Adipocyte (in vitro differentiated cells): Measurements from ENCODE around the gene SUSD4.

ENCODE experiments used
- DNase-seq: peaks from one replicate; pipeline ENCODE4 v3.0.0-alpha.2; 2015; ENCODE audit warnings: low read depth
- H3K27me3 ChIP-seq: replicated peaks from 2 replicates; pipeline ENCODE4 v1.7.0; 2013; ENCODE audit warnings: mild to moderate bottlenecking, low read length, moderate library complexity; ENCODE audit not compliant: control insufficient read depth, insufficient read depth
- H3K36me3 ChIP-seq: 2 replicates; pipeline ENCODE4 v1.7.0; 2013; ENCODE audit warnings: low read length, mild to moderate bottlenecking, moderate library complexity; ENCODE audit not compliant: control insufficient read depth, insufficient read depth, severe bottlenecking
- H3K4me1 ChIP-seq: 2 replicates; pipeline ENCODE4 v1.7.0; 2013; ENCODE audit warnings: mild to moderate bottlenecking, low read length, moderate library complexity; ENCODE audit not compliant: control insufficient read depth, insufficient read depth
- H3K4me3 ChIP-seq: 2 replicates; pipeline ENCODE4 v1.7.0; 2013; ENCODE audit warnings: mild to moderate bottlenecking, low read length, moderate library complexity
- H3K9ac ChIP-seq: 2 replicates; pipeline ENCODE4 v1.7.0; 2013; ENCODE audit warnings: mild to moderate bottlenecking, low read length, moderate library complexity
- H3K9me3 ChIP-seq: 2 replicates; pipeline ENCODE4 v1.7.0; 2013; ENCODE audit warnings: mild to moderate bottlenecking, low read length, moderate library complexity; ENCODE audit not compliant: control insufficient read depth

Gene SUSD4

GRCh38 chr1:223394242-223394641 lies 30.3 kb upstream of the SUSD4 start:
- H3K4me1 ChIP-seq = no peaks in the 10 kb centered on the region
- no peak overlapping the region for H3K9ac ChIP-seq
- no peak overlapping the region for H3K4me3 ChIP-seq
- DNase-seq = no peak
- H3K36me3 ChIP-seq = no peaks in the 10 kb centered on the region
- peaks cover 8% of the 10 kb centered on the region for H3K9me3 ChIP-seq
- H3K27me3 ChIP-seq = peaks cover 42% of the 10 kb centered on the region

- Histone ChIP-seq H3K9me3 (peaks cover 8% of the 10 kb centered on the region), H3K36me3 (no peaks in the 10 kb centered on the region), H3K4me1 (no peaks in the 10 kb centered on the region), H3K9ac (no peak within 1 kb of the TSS), H3K4me3 (peak within 1 kb of the TSS; percentile 52), H3K27me3 (peaks cover 49% of the 10 kb centered on the region)
- DNase-seq = peak; percentile 16
Observed at GRCh38 chr1:223393275-223394214, 29.6 kb upstream of the SUSD4 start, which contains the start of gene CCDC185. CCDC185 (plus strand) TSS chr1:223393415; CDS start chr1:223393476, 61 bp downstream.

GRCh38 chr1:223390618-223391017 lies 26.6 kb upstream of the SUSD4 start:
- Histone ChIP-seq H3K4me3 (no peak overlapping the region), H3K36me3 (no peaks in the 10 kb centered on the region), H3K9me3 (peaks cover 8% of the 10 kb centered on the region), H3K4me1 (no peaks in the 10 kb centered on the region), H3K9ac (no peak overlapping the region), H3K27me3 (peaks cover 50% of the 10 kb centered on the region)
- DNase-seq = no peak

GRCh38 chr1:223386013-223386412 lies 22.0 kb upstream of the SUSD4 start:
- Histone ChIP-seq H3K4me3 (no peak overlapping the region), H3K36me3 (no peaks in the 10 kb centered on the region), H3K9me3 (no peaks in the 10 kb centered on the region), H3K9ac (no peak overlapping the region), H3K27me3 (peaks cover 46% of the 10 kb centered on the region), H3K4me1 (no peaks in the 10 kb centered on the region)
- no peak for DNase-seq

GRCh38 chr1:223378754-223379153 lies 14.8 kb upstream of the SUSD4 start:
- H3K36me3 ChIP-seq = no peaks in the 10 kb centered on the region
- H3K9ac ChIP-seq = no peak overlapping the region
- H3K4me3 ChIP-seq = no peak overlapping the region
- H3K27me3 ChIP-seq = peaks cover 38% of the 10 kb centered on the region
- H3K9me3 ChIP-seq = peaks cover 12% of the 10 kb centered on the region
- no peak for DNase-seq
- H3K4me1 ChIP-seq = no peaks in the 10 kb centered on the region

GRCh38 chr1:223374064-223374610 lies 10.2 kb upstream of the SUSD4 start:
- DNase-seq = no peak
- Histone ChIP-seq H3K4me3 (no peak overlapping the region), H3K9ac (no peak overlapping the region), H3K27me3 (peaks cover 29% of the 10 kb centered on the region), H3K4me1 (no peaks in the 10 kb centered on the region), H3K36me3 (no peaks in the 10 kb centered on the region), H3K9me3 (peaks cover 17% of the 10 kb centered on the region)

- H3K4me1 ChIP-seq = peaks cover 3% of the 10 kb centered on the region
- H3K36me3 ChIP-seq = no peaks in the 10 kb centered on the region
- no peak overlapping the region for H3K4me3 ChIP-seq
- peaks cover 46% of the 10 kb centered on the region for H3K27me3 ChIP-seq
- no peak for DNase-seq
- H3K9me3 ChIP-seq = peaks cover 2% of the 10 kb centered on the region
- H3K9ac ChIP-seq = no peak overlapping the region
Observed at GRCh38 chr1:223364685-223365382, 858 bp upstream of the SUSD4 start.

GRCh38 chr1:223363057-223363855 lies 720 bp downstream of the SUSD4 start:
- no peaks in the 10 kb centered on the region for H3K36me3 ChIP-seq
- peak; percentile 32 for DNase-seq
- H3K9ac ChIP-seq = no peak overlapping the region
- H3K27me3 ChIP-seq = peaks cover 62% of the 10 kb centered on the region
- H3K4me3 ChIP-seq = no peak overlapping the region
- H3K4me1 ChIP-seq = peaks cover 3% of the 10 kb centered on the region
- peaks cover 2% of the 10 kb centered on the region for H3K9me3 ChIP-seq

GRCh38 chr1:223358826-223359225 lies 5.2 kb downstream of the SUSD4 start:
- H3K4me1 ChIP-seq = no peaks in the 10 kb centered on the region
- no peaks in the 10 kb centered on the region for H3K9me3 ChIP-seq
- no peak for DNase-seq
- H3K4me3 ChIP-seq = no peak overlapping the region
- no peak overlapping the region for H3K9ac ChIP-seq
- peaks cover 76% of the 10 kb centered on the region for H3K27me3 ChIP-seq
- no peaks in the 10 kb centered on the region for H3K36me3 ChIP-seq

- no peak overlapping the region for H3K9ac ChIP-seq
- H3K27me3 ChIP-seq = peaks cover 85% of the 10 kb centered on the region
- H3K4me3 ChIP-seq = no peak overlapping the region
- no peaks in the 10 kb centered on the region for H3K9me3 ChIP-seq
- DNase-seq = no peak
- no peaks in the 10 kb centered on the region for H3K36me3 ChIP-seq
- no peaks in the 10 kb centered on the region for H3K4me1 ChIP-seq
Observed at GRCh38 chr1:223355699-223356098, 8.3 kb downstream of the SUSD4 start.
